HG02623 (cell line): Measurements from ENCODE around the gene PDE12.
A peak's percentile ranks its signal among the peaks of the same experiment; 100 is the strongest.

Experiments used
- ATAC-seq: cut with Tn5 transposase; IDR thresholded peaks from one replicate; pipeline ENCODE4 v1.9.1; 2021; ENCODE audit warnings: moderate library complexity; ENCODE audit not compliant: unreplicated experiment

The PDE12 gene

GRCh38 chr3:57555738-57556458 lies at the start of gene PDE12:
PDE12 (plus strand) TSS chr3:57556274; CDS start chr3:57556380, 106 bp downstream.
- peak; percentile 80 for ATAC-seq

GRCh38 chr3:57512166-57512565 lies 43.9 kb upstream of the PDE12 start:
- no peak for ATAC-seq

- no peak for ATAC-seq
Observed at GRCh38 chr3:57518276-57518915, 37.7 kb upstream of the PDE12 start.

- no peak for ATAC-seq
Observed at GRCh38 chr3:57530071-57530608, 25.9 kb upstream of the PDE12 start.

- no peak for ATAC-seq
Observed at GRCh38 chr3:57538465-57538864, 17.6 kb upstream of the PDE12 start.

- ATAC-seq = no peak
Observed at GRCh38 chr3:57544181-57545125, 11.6 kb upstream of the PDE12 start, which contains the start of gene DNAH12. DNAH12 (minus strand) TSS chr3:57544344; CDS start chr3:57542870, 1,474 bp downstream.

- no peak for ATAC-seq
Observed at GRCh38 chr3:57545636-57546268, 10.3 kb upstream of the PDE12 start.

- ATAC-seq = no peak
Observed at GRCh38 chr3:57546616-57547015, 9.5 kb upstream of the PDE12 start.

GRCh38 chr3:57555306-57555705 lies 768 bp upstream of the PDE12 start:
- ATAC-seq = no peak

- peak; percentile 20 for ATAC-seq
Observed at GRCh38 chr3:57556459-57557084, 498 bp downstream of the PDE12 start.

GRCh38 chr3:57557085-57557537 lies 1.0 kb downstream of the PDE12 start:
- ATAC-seq = no peak

GRCh38 chr3:57559526-57559925 lies 3.5 kb downstream of the PDE12 start:
- no peak for ATAC-seq

- no peak for ATAC-seq
Observed at GRCh38 chr3:57569859-57570450, 13.9 kb downstream of the PDE12 start.

GRCh38 chr3:57570878-57571277 lies 14.8 kb downstream of the PDE12 start:
- ATAC-seq = no peak

GRCh38 chr3:57572096-57572495 lies 16.0 kb downstream of the PDE12 start:
- ATAC-seq = no peak

- no peak for ATAC-seq
Observed at GRCh38 chr3:57575966-57576626, 20.0 kb downstream of the PDE12 start.

- ATAC-seq = no peak
Observed at GRCh38 chr3:57577801-57578200, 21.7 kb downstream of the PDE12 start.

GRCh38 chr3:57582474-57583168 lies 26.5 kb downstream of the PDE12 start:
- no peak for ATAC-seq

GRCh38 chr3:57583544-57583943 lies 27.5 kb downstream of the PDE12 start:
- ATAC-seq = no peak
